H1 (cell line): Measurements from ENCODE around the gene FOSL2. TPM values are rescaled to one million over a fixed set of nuclear protein-coding genes. Genes with fewer than 3 reads are reported as not detected.

Source experiments
- ATF3 ChIP-seq: IDR thresholded peaks from 2 replicates; pipeline ENCODE4 v1.6.1; 2011; ENCODE audit warnings: low read depth, mild to moderate bottlenecking, low read length; ENCODE audit not compliant: insufficient read depth
- E2F6 ChIP-seq: IDR thresholded peaks from 2 replicates; pipeline ENCODE4 v1.6.1; 2012; ENCODE audit warnings: inconsistent platforms
- EZH2 ChIP-seq: fragments of 200-600 bp; sonication (generic); IDR thresholded peaks from 2 replicates; pipeline ENCODE4 v1.7.1; 2012; ENCODE audit warnings: low read depth, mild to moderate bottlenecking, moderate library complexity, low read length, inconsistent platforms; ENCODE audit not compliant: severe bottlenecking
- POU5F1 ChIP-seq: IDR thresholded peaks from 2 replicates; pipeline ENCODE4 v1.6.1; 2011; ENCODE audit warnings: low read depth, mild to moderate bottlenecking, low read length, moderate library complexity
- RAD21 ChIP-seq, 2 experiments: IDR thresholded peaks in 1 of 2; conservative IDR thresholded peaks in 1 of 2; 2 replicates each; pipeline ENCODE4 v1.6.1; 2011; ENCODE audit warnings: low read depth in 2 of 2, low read length in 2 of 2, improper control_type of control experiment in 1 of 2, inconsistent platforms in 1 of 2, mild to moderate bottlenecking in 1 of 2, moderate library complexity in 1 of 2
- SP4 ChIP-seq: IDR thresholded peaks from 2 replicates; pipeline ENCODE4 v1.6.1; 2012; ENCODE audit warnings: low read length, inconsistent platforms
- TEAD4 ChIP-seq: IDR thresholded peaks from 2 replicates; pipeline ENCODE4 v1.6.1; 2012; ENCODE audit warnings: low read depth, low read length, inconsistent platforms, mixed read lengths
- polyA plus RNA-seq, 7 experiments: library from polyadenylated mRNA; depleted of rRNA in 3 of 7; stranded (reverse) in 5 of 7; unstranded in 2 of 7; fragments of >200 nt in 5 of 7; fragments of 200-250 nt in 2 of 7; gene quantifications; 1 replicate in 5 of 7; 2 replicates in 1 of 7; 4 replicates in 1 of 7; pipeline versions ENCODE4 v1.2.1 to v1.2.3, GENCODE V29; 2011 to 2013; ENCODE audit warnings: missing spikeins in 2 of 7, mixed read lengths in 2 of 7
- total RNA-seq: library from RNA; stranded (reverse); fragmentation: NEBNext Ultra II Directional; extraction: Animal tissue kit (Norgen Biotek cat#: 25700); gene quantifications from 2 replicates; pipeline ENCODE4 v1.2.1, GENCODE V29; 2021
- TF ChIP-seq, protein P1 (sequence below): fragments of 300-600 bp; sonication (generic); IDR thresholded peaks from 2 replicates; pipeline ENCODE4 v1.7.1; 2012; ENCODE audit warnings: low read length, moderate library complexity, mild to moderate bottlenecking, inconsistent platforms; ENCODE audit not compliant: insufficient replicate concordance

Gene FOSL2
- total and polyA plus RNA-seq, 2 of the 8 experiments (the other 6 are each of a cell fraction or from before 2014, with no cell fraction given), result 1.5 to 4.5 TPM

DNA sequence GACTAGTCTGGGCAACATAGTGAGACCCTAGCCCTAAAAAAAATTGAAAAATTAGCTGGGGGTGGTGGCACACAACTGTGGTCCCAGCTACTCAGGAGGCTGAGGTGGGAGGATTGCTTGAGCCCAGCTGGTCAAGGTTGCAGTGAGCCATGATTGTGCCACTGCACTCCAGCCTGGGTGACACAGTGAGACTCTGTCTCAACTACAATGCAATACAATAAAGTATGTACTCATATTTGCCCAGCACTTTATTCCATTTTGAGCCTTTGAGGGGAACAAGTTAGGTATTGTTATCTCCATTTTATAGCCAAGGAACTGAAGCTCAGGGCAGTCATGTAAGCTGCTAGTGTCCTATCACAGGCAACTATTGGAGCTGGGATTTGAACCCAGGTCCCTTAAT, 53.9 kb downstream of the FOSL2 start (continued):
- TF ChIP-seq, protein P1, sequence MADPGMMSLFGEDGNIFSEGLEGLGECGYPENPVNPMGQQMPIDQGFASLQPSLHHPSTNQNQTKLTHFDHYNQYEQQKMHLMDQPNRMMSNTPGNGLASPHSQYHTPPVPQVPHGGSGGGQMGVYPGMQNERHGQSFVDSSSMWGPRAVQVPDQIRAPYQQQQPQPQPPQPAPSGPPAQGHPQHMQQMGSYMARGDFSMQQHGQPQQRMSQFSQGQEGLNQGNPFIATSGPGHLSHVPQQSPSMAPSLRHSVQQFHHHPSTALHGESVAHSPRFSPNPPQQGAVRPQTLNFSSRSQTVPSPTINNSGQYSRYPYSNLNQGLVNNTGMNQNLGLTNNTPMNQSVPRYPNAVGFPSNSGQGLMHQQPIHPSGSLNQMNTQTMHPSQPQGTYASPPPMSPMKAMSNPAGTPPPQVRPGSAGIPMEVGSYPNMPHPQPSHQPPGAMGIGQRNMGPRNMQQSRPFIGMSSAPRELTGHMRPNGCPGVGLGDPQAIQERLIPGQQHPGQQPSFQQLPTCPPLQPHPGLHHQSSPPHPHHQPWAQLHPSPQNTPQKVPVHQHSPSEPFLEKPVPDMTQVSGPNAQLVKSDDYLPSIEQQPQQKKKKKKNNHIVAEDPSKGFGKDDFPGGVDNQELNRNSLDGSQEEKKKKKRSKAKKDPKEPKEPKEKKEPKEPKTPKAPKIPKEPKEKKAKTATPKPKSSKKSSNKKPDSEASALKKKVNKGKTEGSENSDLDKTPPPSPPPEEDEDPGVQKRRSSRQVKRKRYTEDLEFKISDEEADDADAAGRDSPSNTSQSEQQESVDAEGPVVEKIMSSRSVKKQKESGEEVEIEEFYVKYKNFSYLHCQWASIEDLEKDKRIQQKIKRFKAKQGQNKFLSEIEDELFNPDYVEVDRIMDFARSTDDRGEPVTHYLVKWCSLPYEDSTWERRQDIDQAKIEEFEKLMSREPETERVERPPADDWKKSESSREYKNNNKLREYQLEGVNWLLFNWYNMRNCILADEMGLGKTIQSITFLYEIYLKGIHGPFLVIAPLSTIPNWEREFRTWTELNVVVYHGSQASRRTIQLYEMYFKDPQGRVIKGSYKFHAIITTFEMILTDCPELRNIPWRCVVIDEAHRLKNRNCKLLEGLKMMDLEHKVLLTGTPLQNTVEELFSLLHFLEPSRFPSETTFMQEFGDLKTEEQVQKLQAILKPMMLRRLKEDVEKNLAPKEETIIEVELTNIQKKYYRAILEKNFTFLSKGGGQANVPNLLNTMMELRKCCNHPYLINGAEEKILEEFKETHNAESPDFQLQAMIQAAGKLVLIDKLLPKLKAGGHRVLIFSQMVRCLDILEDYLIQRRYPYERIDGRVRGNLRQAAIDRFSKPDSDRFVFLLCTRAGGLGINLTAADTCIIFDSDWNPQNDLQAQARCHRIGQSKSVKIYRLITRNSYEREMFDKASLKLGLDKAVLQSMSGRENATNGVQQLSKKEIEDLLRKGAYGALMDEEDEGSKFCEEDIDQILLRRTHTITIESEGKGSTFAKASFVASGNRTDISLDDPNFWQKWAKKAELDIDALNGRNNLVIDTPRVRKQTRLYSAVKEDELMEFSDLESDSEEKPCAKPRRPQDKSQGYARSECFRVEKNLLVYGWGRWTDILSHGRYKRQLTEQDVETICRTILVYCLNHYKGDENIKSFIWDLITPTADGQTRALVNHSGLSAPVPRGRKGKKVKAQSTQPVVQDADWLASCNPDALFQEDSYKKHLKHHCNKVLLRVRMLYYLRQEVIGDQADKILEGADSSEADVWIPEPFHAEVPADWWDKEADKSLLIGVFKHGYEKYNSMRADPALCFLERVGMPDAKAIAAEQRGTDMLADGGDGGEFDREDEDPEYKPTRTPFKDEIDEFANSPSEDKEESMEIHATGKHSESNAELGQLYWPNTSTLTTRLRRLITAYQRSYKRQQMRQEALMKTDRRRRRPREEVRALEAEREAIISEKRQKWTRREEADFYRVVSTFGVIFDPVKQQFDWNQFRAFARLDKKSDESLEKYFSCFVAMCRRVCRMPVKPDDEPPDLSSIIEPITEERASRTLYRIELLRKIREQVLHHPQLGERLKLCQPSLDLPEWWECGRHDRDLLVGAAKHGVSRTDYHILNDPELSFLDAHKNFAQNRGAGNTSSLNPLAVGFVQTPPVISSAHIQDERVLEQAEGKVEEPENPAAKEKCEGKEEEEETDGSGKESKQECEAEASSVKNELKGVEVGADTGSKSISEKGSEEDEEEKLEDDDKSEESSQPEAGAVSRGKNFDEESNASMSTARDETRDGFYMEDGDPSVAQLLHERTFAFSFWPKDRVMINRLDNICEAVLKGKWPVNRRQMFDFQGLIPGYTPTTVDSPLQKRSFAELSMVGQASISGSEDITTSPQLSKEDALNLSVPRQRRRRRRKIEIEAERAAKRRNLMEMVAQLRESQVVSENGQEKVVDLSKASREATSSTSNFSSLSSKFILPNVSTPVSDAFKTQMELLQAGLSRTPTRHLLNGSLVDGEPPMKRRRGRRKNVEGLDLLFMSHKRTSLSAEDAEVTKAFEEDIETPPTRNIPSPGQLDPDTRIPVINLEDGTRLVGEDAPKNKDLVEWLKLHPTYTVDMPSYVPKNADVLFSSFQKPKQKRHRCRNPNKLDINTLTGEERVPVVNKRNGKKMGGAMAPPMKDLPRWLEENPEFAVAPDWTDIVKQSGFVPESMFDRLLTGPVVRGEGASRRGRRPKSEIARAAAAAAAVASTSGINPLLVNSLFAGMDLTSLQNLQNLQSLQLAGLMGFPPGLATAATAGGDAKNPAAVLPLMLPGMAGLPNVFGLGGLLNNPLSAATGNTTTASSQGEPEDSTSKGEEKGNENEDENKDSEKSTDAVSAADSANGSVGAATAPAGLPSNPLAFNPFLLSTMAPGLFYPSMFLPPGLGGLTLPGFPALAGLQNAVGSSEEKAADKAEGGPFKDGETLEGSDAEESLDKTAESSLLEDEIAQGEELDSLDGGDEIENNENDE, result no peak
- TF ChIP-seq POU5F1 (no peak), RAD21 (IDR thresholded peaks at IDR 0.05 in 1 of 2, conservative IDR thresholded peaks at IDR 0.05 in 1 of 2; ENCODE audit: low read depth in 2 of 2, low read length in 2 of 2) (no peak), ATF3 (no peak), TEAD4 (no peak), EZH2 (no peak), E2F6 (no peak), SP4 (no peak)
